GM18505 (cell line): ENCODE measurements around the gene MORF4L2.

Experiments used
- ATAC-seq: cut with Tn5 transposase; IDR thresholded peaks from one replicate; pipeline ENCODE4 v1.9.1; 2021; ENCODE audit not compliant: unreplicated experiment
- POLR2A ChIP-seq: IDR thresholded peaks from 4 replicates; pipeline ENCODE4 v1.6.1; 2011; ENCODE audit warnings: borderline replicate concordance; ENCODE audit not compliant: insufficient read depth, insufficient read length; ENCODE audit errors: extremely low read depth

MORF4L2 gene

DNA sequence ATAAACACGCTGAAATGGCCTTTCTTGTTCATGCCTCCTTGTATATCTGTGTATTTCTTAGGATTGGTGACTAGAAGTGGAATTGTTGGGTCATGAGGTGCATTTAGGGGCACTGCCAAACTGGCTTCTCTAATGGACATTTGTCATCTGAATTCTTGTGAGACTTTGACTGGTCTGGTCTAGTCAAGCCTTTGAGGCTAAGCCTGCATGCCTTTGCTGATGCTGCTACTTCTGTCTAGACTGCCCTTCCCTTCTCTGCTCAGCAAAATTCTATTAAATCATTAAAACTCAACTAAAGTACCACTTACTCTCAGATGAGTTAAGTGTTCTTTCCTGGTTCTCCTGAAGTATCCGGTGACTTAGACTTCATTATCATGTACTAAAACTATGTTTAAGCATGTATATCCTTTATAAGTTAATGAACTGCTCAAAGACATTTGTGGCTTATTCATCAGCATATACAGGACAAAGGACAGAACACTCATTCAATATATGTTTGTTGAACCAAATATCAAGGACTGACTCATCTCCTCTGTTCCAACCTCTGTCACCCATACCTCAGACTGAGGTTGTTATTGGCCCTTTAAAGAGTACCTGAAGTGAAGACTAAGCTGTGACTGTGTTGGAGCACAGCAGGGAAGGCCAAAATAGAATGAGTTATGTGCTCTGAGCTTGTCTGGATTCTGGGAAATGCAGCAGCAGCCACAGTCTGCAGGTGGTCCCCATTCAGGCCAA, 48.7 kb downstream of the MORF4L2 start:
- no peak for TF ChIP-seq POLR2A
- no peak for ATAC-seq

DNA sequence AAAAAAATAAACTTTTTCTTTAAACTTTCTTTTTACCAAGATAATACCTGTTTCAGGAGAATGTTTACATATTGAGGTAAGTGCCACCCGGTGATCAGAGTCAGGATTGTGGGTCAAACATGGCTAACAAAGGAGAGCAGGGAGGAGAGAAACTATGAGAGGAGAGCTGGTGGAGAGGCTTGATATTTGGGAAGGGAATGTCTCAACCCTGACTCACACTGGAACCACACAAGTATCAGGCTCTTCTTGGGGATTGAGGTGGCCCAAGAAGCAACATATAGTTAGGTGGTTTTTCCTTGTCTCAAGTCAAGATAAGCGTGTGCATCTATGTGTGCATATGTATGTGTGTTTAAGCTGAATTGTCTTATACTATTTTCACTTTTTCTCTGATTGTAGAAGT, 51.1 kb downstream of the MORF4L2 start:
- no peak for TF ChIP-seq POLR2A
- no peak for ATAC-seq

DNA sequence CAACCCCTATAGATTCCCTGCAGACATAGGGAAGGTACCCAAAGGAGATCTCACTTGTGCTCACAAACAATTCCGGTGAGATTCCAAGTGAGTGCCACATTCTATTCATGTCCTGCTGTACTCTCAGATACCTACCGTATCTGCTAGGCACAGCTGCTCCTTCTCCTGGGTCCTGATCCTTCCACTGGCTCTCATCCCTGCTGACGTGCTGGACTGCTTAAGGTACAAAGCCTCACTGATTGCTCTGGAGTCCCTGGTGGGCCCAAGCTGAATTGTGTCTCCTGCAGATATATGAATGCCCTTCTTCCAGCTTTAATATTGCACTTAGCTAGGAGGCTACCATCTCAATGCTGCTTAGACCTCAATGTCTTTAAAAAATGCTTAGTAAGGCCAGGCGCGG, 55.4 kb downstream of the MORF4L2 start:
- no peak for ATAC-seq
- TF ChIP-seq POLR2A, result no peak

DNA sequence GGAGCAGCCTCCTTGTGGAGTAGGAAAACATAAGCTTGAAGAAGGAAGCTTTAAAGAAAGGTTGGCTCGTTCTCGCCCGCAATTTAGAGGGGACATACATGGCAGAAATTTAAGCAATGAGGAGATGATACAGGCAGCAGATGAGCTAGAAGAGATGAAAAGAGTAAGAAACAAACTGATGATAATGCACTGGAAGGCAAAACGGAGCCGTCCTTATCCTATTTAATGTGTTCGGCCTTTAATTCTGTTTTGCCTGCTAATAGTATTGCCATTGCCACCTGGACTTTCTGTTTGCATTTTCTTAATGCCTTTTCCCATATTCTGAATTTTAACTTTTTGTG, 56.4 kb downstream of the MORF4L2 start:
- TF ChIP-seq POLR2A, result no peak
- no peak for ATAC-seq

DNA sequence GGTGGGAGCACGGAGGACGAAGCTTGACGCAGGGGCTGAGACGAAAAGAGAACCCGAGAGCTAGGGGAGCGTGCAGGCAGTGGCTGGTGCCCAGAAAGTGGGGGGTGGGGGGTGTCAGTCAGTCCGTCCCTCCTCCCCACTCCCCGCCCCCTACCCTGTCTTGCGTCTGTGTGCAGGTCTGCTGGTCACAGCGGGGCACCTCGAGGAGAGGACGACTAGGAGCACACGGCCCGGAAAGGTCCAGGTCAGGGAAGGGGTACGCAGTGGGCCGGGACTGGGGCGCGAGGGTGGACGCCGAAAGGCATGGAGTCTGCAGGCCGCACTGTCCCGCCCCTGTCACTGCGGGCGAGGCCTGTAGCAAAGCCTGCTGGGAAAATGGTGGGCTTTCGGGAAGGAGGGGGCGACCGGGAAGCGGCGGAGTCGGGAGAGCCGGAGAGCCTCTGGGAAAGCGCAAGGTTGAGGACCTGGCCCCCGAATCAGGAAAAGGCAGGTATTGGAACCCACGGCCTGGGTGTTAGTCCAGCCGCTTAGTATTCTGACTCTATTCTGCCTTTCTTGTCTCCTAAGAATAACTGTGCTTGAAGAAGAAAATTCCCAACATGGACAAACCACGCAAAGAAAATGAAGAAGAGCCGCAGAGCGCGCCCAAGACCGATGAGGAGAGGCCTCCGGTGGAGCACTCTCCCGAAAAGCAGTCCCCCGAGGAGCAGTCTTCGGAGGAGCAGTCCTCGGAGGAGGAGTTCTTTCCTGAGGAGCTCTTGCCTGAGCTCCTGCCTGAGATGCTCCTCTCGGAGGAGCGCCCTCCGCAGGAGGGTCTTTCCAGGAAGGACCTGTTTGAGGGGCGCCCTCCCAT, 57.0 kb downstream of the MORF4L2 start:
- peak; percentile 38 for TF ChIP-seq POLR2A
- peak; percentile 35 for ATAC-seq

DNA sequence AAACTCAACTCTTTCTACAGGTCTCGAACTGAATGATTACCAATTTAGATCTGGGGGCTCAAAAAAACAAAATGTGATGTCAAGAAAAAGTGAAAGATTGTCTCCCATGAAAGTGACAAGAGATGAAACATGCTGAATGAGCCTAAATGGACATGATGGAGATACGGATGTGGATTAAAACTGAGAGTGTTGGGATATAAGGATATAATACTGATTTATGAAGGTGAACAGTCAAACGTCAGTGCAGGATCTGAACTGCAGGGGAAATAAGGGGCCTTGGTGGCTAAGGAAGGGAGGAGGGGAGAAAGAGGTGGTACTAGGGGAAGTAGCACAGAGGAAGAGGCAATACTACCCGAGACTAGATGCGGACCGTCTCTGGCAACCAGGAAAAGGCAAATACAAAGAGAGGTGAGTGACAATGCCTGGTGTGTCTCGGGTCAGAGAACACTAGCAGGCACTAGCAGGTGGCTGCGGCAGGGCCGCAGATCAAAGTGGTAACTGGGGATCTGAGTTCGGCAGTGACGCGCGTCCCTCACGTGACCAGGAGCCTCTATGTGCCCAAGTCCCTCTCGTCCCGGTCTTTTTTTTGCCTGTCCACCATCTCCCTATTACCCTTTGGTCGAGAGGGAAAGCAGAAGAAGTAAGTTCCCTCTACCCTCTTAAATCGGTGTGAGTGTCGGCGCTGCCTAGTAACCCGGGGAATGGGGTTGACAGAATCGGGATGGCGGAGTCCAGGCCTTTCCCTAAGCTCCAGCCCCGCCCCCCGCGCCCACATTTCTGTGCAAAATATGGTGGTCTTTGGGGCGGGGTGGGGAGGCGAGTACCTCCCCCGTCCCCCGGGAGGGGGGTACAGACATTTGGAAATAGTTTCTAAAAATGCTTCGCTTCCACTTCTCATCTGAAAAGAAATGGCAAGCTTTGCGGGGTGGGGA, 57.8 kb downstream of the MORF4L2 start, which contains the start of gene TCEAL1:
TCEAL1 (plus strand) TSS at position 590 of the 932 bp plus-strand sequence. CDS start 942 bp downstream, outside the sequence.
- peak; percentile 59 for TF ChIP-seq POLR2A
- peak; percentile 72 for ATAC-seq

DNA sequence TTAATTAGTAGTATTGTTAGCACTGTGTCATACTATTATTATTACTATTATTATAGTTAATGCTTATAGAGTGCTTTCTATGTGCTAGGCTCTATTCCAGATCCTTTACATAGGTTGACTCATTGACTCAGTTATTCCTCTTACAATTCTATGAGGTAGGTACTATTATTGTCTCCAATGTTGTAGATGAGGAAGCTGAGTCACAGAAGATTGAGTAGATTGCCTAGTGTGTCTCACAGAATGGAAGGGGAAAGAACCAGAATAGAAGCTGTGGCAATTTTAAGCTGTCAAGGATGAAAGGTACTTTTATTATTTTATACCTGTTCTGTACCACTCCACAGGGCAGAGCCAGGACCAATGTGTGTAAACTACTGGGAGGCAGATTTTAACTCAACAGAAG, 59.6 kb downstream of the MORF4L2 start:
- TF ChIP-seq POLR2A, result no peak
- no peak for ATAC-seq
